ENCODE results near the gene ADNP2. TPM values are rescaled to one million over a fixed set of nuclear protein-coding genes. Genes with fewer than 3 reads are reported as not detected.

ADNP2 gene
- total and polyA plus RNA-seq, 2 experiments from 2014 or later: 19.3 to 66.4 TPM

DNA sequence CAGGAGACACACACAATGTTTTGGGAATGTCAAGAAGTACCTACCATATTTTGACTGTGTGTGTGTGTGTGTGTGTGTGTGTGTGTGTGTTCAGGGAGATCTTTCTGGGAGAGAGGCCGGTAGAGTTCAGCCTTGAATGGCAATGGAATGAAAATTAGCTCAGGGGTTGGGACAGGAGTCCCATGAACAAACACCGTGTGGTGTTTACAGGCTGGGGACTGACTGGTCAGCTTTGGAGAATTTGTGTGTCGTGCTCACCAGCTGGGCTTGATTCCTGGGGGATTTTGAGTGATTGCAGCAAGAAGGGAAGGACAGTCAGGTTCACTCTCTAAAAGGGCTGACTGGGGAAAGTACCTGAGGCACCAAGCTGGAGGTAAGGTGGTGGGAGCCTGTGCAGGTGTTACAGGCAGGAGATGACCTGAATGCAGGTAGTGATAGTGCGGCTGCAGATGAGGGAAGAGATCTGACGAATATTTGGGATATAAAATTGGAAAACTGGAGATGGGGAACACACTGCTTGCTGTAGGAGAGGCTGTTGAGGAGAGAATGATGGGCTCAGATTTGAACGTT is 2.5 kb upstream of the ADNP2 start (continued):
- TF ChIP-seq, protein P1, sequence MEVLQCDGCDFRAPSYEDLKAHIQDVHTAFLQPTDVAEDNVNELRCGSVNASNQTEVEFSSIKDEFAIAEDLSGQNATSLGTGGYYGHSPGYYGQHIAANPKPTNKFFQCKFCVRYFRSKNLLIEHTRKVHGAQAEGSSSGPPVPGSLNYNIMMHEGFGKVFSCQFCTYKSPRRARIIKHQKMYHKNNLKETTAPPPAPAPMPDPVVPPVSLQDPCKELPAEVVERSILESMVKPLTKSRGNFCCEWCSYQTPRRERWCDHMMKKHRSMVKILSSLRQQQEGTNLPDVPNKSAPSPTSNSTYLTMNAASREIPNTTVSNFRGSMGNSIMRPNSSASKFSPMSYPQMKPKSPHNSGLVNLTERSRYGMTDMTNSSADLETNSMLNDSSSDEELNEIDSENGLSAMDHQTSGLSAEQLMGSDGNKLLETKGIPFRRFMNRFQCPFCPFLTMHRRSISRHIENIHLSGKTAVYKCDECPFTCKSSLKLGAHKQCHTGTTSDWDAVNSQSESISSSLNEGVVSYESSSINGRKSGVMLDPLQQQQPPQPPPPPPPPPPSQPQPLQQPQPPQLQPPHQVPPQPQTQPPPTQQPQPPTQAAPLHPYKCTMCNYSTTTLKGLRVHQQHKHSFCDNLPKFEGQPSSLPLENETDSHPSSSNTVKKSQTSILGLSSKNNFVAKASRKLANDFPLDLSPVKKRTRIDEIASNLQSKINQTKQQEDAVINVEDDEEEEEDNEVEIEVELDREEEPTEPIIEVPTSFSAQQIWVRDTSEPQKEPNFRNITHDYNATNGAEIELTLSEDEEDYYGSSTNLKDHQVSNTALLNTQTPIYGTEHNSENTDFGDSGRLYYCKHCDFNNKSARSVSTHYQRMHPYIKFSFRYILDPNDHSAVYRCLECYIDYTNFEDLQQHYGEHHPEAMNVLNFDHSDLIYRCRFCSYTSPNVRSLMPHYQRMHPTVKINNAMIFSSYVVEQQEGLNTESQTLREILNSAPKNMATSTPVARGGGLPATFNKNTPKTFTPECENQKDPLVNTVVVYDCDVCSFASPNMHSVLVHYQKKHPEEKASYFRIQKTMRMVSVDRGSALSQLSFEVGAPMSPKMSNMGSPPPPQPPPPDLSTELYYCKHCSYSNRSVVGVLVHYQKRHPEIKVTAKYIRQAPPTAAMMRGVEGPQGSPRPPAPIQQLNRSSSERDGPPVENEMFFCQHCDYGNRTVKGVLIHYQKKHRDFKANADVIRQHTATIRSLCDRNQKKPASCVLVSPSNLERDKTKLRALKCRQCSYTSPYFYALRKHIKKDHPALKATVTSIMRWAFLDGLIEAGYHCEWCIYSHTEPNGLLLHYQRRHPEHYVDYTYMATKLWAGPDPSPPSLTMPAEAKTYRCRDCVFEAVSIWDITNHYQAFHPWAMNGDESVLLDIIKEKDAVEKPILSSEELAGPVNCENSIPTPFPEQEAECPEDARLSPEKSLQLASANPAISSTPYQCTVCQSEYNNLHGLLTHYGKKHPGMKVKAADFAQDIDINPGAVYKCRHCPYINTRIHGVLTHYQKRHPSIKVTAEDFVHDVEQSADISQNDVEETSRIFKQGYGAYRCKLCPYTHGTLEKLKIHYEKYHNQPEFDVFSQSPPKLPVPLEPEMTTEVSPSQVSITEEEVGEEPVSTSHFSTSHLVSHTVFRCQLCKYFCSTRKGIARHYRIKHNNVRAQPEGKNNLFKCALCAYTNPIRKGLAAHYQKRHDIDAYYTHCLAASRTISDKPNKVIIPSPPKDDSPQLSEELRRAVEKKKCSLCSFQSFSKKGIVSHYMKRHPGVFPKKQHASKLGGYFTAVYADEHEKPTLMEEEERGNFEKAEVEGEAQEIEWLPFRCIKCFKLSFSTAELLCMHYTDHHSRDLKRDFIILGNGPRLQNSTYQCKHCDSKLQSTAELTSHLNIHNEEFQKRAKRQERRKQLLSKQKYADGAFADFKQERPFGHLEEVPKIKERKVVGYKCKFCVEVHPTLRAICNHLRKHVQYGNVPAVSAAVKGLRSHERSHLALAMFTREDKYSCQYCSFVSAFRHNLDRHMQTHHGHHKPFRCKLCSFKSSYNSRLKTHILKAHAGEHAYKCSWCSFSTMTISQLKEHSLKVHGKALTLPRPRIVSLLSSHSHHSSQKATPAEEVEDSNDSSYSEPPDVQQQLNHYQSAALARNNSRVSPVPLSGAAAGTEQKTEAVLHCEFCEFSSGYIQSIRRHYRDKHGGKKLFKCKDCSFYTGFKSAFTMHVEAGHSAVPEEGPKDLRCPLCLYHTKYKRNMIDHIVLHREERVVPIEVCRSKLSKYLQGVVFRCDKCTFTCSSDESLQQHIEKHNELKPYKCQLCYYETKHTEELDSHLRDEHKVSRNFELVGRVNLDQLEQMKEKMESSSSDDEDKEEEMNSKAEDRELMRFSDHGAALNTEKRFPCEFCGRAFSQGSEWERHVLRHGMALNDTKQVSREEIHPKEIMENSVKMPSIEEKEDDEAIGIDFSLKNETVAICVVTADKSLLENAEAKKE (CRISPR knock-in tag; IDR thresholded peaks at IDR 0.05): no peak
- TF ChIP-seq, protein P2, sequence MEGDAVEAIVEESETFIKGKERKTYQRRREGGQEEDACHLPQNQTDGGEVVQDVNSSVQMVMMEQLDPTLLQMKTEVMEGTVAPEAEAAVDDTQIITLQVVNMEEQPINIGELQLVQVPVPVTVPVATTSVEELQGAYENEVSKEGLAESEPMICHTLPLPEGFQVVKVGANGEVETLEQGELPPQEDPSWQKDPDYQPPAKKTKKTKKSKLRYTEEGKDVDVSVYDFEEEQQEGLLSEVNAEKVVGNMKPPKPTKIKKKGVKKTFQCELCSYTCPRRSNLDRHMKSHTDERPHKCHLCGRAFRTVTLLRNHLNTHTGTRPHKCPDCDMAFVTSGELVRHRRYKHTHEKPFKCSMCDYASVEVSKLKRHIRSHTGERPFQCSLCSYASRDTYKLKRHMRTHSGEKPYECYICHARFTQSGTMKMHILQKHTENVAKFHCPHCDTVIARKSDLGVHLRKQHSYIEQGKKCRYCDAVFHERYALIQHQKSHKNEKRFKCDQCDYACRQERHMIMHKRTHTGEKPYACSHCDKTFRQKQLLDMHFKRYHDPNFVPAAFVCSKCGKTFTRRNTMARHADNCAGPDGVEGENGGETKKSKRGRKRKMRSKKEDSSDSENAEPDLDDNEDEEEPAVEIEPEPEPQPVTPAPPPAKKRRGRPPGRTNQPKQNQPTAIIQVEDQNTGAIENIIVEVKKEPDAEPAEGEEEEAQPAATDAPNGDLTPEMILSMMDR (conservative IDR thresholded peaks at IDR 0.05; ENCODE audit: low read depth in 2 of 2): no peak
- no peak for TF ChIP-seq CREB1 (CRISPR knock-in tag; IDR thresholded peaks at IDR 0.05; ENCODE audit: low read depth)
- no peak for TF ChIP-seq ZNF114 (CRISPR knock-in tag; IDR thresholded peaks at IDR 0.05)
- TF ChIP-seq STAT1 (IDR thresholded peaks at IDR 0.05; ENCODE audit: unreplicated experiment): no peak
- TF ChIP-seq EZH2phosphoT487 (IDR thresholded peaks at IDR 0.05; ENCODE audit: unreplicated experiment): no peak
- TF ChIP-seq POLR2AphosphoS5 (IDR thresholded peaks at IDR 0.05; ENCODE audit: low read depth): no peak
- TF ChIP-seq, protein P3, sequence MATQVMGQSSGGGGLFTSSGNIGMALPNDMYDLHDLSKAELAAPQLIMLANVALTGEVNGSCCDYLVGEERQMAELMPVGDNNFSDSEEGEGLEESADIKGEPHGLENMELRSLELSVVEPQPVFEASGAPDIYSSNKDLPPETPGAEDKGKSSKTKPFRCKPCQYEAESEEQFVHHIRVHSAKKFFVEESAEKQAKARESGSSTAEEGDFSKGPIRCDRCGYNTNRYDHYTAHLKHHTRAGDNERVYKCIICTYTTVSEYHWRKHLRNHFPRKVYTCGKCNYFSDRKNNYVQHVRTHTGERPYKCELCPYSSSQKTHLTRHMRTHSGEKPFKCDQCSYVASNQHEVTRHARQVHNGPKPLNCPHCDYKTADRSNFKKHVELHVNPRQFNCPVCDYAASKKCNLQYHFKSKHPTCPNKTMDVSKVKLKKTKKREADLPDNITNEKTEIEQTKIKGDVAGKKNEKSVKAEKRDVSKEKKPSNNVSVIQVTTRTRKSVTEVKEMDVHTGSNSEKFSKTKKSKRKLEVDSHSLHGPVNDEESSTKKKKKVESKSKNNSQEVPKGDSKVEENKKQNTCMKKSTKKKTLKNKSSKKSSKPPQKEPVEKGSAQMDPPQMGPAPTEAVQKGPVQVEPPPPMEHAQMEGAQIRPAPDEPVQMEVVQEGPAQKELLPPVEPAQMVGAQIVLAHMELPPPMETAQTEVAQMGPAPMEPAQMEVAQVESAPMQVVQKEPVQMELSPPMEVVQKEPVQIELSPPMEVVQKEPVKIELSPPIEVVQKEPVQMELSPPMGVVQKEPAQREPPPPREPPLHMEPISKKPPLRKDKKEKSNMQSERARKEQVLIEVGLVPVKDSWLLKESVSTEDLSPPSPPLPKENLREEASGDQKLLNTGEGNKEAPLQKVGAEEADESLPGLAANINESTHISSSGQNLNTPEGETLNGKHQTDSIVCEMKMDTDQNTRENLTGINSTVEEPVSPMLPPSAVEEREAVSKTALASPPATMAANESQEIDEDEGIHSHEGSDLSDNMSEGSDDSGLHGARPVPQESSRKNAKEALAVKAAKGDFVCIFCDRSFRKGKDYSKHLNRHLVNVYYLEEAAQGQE (IDR thresholded peaks at IDR 0.05; ENCODE audit: unreplicated experiment): no peak
- TF ChIP-seq, protein P4, sequence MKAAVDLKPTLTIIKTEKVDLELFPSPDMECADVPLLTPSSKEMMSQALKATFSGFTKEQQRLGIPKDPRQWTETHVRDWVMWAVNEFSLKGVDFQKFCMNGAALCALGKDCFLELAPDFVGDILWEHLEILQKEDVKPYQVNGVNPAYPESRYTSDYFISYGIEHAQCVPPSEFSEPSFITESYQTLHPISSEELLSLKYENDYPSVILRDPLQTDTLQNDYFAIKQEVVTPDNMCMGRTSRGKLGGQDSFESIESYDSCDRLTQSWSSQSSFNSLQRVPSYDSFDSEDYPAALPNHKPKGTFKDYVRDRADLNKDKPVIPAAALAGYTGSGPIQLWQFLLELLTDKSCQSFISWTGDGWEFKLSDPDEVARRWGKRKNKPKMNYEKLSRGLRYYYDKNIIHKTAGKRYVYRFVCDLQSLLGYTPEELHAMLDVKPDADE (IDR thresholded peaks at IDR 0.05): no peak

All from GM23338 (cell line).